ENCODE results near the gene CADM1.

GRCh38 chr11:115366826-115367225 is 137.4 kb downstream of the CADM1 start:
- TF ChIP-seq GATA2 (IDR thresholded peaks at IDR 0.05; ENCODE audit: low read depth, low read length) (no peak), GATA3 (IDR thresholded peaks at IDR 0.05; ENCODE audit: low read depth, low read length) (no peak)

Data from SH-SY5Y (cell line).